ENCODE results near the gene PRKAG1.

PRKAG1 gene

DNA sequence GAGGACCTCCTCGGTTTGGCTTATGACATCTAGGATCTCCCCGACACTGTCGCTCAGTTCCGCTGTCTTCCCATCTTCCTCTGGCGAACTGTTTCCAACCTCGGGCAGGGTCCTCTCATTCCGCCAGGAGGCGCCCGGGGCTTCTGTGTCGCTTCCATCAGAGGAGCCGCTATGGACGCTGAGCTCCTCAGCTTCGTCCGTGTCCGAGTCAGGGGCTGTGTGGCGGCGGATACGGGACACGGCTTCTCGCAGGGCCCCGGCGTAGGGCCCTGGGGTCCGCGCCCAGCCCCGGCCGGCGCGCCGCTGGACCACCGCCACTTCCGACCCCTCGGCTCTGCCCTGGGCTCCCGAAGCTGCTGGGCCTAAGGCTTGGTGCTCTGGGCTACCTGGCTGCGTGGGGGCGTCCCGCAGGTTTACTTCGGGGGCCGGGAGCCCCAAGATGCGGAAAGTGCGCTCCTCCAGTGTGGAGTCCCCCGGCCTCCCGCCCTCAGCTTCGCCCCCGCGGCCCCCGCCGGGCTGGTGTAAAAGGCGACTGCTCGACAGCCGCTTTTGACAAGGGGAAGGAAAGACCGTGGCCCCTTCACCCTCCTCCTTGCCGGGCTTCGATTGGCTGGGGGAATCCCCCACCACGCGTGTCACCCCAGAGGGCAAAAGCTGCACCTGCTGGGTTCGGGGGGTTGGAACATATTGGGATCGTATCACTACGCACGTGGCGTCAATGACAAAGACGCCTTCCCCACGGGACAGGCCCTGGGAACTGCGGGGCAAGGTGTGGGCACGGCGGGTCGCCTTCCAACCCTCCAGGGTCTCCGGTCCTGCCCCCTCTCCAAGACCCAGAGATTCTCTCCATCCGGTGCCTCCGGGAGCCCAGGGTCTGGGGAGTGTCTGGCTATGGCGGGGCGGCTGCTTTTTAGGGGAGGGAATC, 21.5 kb downstream of the PRKAG1 start:
- Histone ChIP-seq H3K9ac (ENCODE audit: low read length in 5 of 5) (peak overlapping the region in 4 of 5 donors; percentile 33 to 62 (median 46)), H3K4me3 (ENCODE audit: low read depth in 1 of 5, low read length in 5 of 5) (peak overlapping the region in 4 of 5 donors; percentile 42 to 65 (median 56)), H3K27ac (ENCODE audit: low read depth, low read length) (no peak overlapping the region), H3K27me3 (ENCODE audit: control insufficient read depth in 5 of 5, insufficient read depth in 4 of 5, low read length in 5 of 5) (peaks cover 25 to 58% (median 32%) of the 10 kb centered on the region in 5 donors), H3K9me3 (ENCODE audit: control insufficient read depth in 5 of 5, low read length in 5 of 5) (no peaks in the 10 kb centered on the region), H3K36me3 (ENCODE audit: control insufficient read depth in 5 of 5, insufficient read depth in 5 of 5, low read length in 5 of 5) (peaks cover 0 to 19% (median 14%) of the 10 kb centered on the region in 5 donors), H3K4me1 (ENCODE audit: control insufficient read depth in 5 of 5, insufficient read depth in 5 of 5, low read length in 5 of 5) (peaks cover 2 to 44% (median 39%) of the 10 kb centered on the region in 5 donors)

DNA sequence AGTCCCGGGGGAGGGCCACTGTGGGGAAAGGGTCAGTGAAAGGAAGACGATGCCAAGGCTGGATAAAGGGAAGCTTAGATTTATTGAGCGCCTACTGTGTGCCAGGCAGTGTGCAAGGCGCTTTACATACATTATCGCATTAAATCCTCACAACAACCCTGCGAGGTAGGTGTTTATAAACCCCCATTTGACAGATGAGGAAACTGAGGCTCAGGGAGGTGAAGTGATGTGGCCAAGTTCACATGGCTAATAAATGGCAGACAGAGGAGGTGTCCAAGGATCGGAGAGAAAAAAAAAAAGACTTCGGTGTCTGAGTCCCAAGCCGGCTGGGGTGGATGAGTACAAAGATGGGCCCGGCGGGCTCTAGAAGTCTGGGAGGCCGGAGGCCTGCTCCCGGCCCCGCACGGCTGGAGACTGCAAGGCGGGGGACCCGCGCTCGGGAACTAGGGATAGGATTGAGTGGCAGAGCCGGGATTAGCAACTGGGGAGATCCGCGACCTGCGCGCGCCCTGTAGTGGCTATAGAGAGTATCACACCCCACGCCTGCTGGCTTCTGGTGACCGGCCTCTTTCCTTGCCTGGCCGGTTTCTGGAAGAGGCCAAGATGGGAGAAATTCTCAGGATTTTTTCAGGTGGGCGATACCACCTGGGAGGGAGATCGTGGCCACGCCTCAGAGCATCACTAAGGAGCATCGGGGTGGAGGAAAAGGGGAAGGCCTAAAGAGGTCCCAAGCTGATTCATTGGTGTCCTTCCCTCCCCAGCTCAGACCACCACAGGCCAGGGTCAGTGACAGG, 23.3 kb downstream of the PRKAG1 start:
- H3K27me3 ChIP-seq (ENCODE audit: control insufficient read depth in 5 of 5, insufficient read depth in 4 of 5, low read length in 5 of 5): peaks cover 25 to 49% (median 31%) of the 10 kb centered on the region in 5 donors
- H3K9ac ChIP-seq (ENCODE audit: low read length in 5 of 5): peak overlapping the region in 1 of 5 donors; percentile 35
- H3K4me1 ChIP-seq (ENCODE audit: control insufficient read depth in 5 of 5, insufficient read depth in 5 of 5, low read length in 5 of 5): peaks cover 2 to 44% (median 39%) of the 10 kb centered on the region in 5 donors
- H3K36me3 ChIP-seq (ENCODE audit: control insufficient read depth in 5 of 5, insufficient read depth in 5 of 5, low read length in 5 of 5): peaks cover 0 to 5% (median under 1%) of the 10 kb centered on the region in 5 donors
- H3K9me3 ChIP-seq (ENCODE audit: control insufficient read depth in 5 of 5, low read length in 5 of 5): no peaks in the 10 kb centered on the region
- peak overlapping the region in 4 of 5 donors; percentile 24 to 37 (median 33) for H3K4me3 ChIP-seq (ENCODE audit: low read depth in 1 of 5, low read length in 5 of 5)
- H3K27ac ChIP-seq (ENCODE audit: low read depth, low read length): no peak overlapping the region

DNA sequence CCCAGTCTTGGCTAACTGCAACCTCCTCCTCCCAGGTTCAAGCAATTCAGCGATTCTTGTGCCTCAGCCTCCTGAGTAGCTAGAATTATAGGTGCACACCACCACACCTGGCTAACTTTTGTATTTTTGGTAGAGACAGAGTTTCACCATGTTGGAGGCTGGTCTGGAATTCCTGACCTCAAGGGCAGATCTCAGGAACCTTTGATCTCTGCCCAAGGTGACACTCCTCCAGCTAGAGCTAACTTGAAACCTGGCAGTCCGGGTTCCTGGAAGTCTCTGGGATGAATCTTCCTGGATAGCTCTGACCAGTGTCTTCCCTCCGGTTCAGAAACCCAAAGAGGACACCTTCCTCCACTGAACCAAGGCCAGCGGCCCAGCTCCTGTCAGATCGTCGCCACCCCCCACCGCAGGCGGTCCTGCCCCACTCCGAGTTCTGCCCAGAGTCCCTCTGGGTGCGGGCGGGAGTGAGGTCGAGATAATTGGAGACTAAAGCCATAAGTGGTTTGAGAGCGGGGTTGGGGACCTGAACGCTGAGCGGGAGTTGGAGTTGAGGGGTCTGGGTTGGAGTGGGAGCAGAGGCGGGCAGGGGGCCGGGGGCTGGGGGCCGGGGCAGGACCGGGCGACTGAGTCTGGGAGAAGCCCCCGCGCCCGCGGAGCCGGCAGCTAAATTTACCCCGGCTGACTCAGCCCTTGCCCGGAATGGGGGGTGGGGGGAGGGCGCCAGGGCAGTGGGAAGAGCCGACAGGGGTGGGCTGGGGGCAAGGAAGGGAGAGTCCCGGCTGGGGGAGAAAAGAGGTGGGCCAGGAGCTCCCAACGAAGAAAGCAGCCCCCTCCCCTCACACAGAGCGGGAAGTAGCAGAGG, 24.1 kb downstream of the PRKAG1 start:
- Histone ChIP-seq H3K27me3 (ENCODE audit: control insufficient read depth in 5 of 5, insufficient read depth in 4 of 5, low read length in 5 of 5) (peaks cover 17 to 45% (median 23%) of the 10 kb centered on the region in 5 donors), H3K9ac (ENCODE audit: low read length in 5 of 5) (no peak overlapping the region), H3K4me1 (ENCODE audit: control insufficient read depth in 5 of 5, insufficient read depth in 5 of 5, low read length in 5 of 5) (peaks cover 2 to 37% (median 34%) of the 10 kb centered on the region in 5 donors), H3K27ac (ENCODE audit: low read depth, low read length) (no peak overlapping the region), H3K36me3 (ENCODE audit: control insufficient read depth in 5 of 5, insufficient read depth in 5 of 5, low read length in 5 of 5) (no peaks in the 10 kb centered on the region), H3K9me3 (ENCODE audit: control insufficient read depth in 5 of 5, low read length in 5 of 5) (no peaks in the 10 kb centered on the region), H3K4me3 (ENCODE audit: low read depth in 1 of 5, low read length in 5 of 5) (no peak overlapping the region)

DNA sequence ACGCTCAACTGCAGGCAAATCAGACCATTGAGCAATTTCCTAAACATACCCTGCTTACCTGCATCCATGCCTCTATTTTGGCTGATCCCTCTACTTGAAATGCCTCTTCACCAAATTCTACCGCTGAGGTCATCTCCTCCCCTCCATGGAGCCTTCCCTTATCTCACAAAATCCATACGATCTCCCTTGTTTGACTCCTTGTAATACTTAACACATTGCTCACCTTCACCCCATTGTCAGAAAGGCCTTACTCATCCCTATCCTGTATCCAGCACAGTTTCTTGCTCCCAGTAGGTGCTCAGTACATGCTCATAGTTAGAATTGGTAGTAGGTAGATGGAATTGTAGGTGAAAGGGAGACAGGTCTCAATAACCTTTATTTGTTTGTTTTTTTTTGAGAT, 24.8 kb downstream of the PRKAG1 start:
- H3K27me3 ChIP-seq (ENCODE audit: control insufficient read depth in 5 of 5, insufficient read depth in 4 of 5, low read length in 5 of 5): peaks cover 18 to 47% (median 25%) of the 10 kb centered on the region in 5 donors
- H3K9ac ChIP-seq (ENCODE audit: low read length in 5 of 5): no peak overlapping the region
- H3K36me3 ChIP-seq (ENCODE audit: control insufficient read depth in 5 of 5, insufficient read depth in 5 of 5, low read length in 5 of 5): no peaks in the 10 kb centered on the region
- H3K27ac ChIP-seq (ENCODE audit: low read depth, low read length): no peak overlapping the region
- no peak overlapping the region for H3K4me3 ChIP-seq (ENCODE audit: low read depth in 1 of 5, low read length in 5 of 5)
- H3K9me3 ChIP-seq (ENCODE audit: control insufficient read depth in 5 of 5, low read length in 5 of 5): no peaks in the 10 kb centered on the region
- H3K4me1 ChIP-seq (ENCODE audit: control insufficient read depth in 5 of 5, insufficient read depth in 5 of 5, low read length in 5 of 5): peaks cover 2 to 32% (median 28%) of the 10 kb centered on the region in 5 donors

DNA sequence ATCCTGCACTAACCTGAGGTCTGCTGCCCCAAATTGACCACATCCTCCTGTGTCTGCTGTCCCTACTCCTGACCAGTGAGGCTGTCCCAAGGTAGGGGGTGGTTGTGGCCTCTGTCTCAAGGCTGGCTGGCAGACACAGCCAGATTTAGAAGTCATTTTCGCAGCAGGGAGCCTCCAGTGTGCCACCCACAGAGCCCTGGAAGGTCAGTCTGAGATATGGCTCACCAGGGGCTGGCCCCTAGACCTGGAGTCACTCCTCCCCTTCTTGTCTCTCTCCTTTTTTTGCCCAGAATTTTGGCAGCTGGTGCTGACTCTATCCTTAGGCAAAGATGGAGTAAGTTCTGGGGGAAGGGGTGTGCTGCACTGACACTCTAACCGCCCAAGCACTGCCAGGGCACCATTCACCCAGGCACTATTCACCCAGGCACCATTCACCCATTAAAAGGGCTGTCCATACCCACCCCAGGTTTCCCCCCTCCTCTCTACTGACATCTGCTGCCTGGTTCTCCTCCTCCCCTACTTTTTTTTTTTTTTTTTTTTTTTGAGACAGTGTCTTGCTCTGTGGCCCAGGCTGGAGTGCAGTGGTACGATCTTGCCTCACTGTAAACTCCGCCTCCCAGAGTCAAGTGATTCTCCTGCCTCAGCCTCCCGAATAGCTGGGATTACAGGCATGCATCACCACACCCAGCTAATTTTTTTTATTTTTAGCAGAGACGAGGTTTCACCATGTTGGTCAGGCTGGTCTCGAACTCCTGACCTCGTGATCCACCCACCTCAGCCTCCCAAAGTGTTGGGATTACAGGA, 27.1 kb downstream of the PRKAG1 start:
- no peak overlapping the region for H3K9ac ChIP-seq (ENCODE audit: low read length in 5 of 5)
- H3K4me1 ChIP-seq (ENCODE audit: control insufficient read depth in 5 of 5, insufficient read depth in 5 of 5, low read length in 5 of 5): peaks cover 0 to 9% (median 6%) of the 10 kb centered on the region in 5 donors
- H3K36me3 ChIP-seq (ENCODE audit: control insufficient read depth in 5 of 5, insufficient read depth in 5 of 5, low read length in 5 of 5): no peaks in the 10 kb centered on the region
- H3K4me3 ChIP-seq (ENCODE audit: low read depth in 1 of 5, low read length in 5 of 5): no peak overlapping the region
- no peak overlapping the region for H3K27ac ChIP-seq (ENCODE audit: low read depth, low read length)
- peaks cover 16 to 50% (median 26%) of the 10 kb centered on the region in 5 donors for H3K27me3 ChIP-seq (ENCODE audit: control insufficient read depth in 5 of 5, insufficient read depth in 4 of 5, low read length in 5 of 5)
- no peaks in the 10 kb centered on the region for H3K9me3 ChIP-seq (ENCODE audit: control insufficient read depth in 5 of 5, low read length in 5 of 5)

DNA sequence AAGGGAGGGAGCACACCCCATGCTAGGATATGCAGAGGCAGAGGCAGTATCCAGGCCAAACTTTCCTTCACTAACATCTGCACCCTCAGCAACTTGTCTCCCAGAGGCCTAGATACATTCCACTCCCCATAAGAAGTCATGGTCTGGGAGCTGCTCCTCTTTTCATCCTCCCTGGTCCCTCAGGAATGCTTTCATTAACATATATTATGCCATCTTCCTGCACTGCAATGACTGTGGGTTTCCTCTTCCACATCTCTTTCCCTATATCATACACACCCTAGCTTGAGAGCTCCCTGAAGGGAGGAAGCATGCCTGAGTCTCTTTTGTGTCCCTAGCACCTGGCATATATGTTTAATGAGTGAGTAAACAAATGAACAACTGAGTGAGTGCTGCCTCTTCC, 28.0 kb downstream of the PRKAG1 start:
- Histone ChIP-seq H3K27ac (ENCODE audit: low read depth, low read length) (no peak overlapping the region), H3K9ac (ENCODE audit: low read length in 5 of 5) (no peak overlapping the region), H3K4me3 (ENCODE audit: low read depth in 1 of 5, low read length in 5 of 5) (no peak overlapping the region), H3K4me1 (ENCODE audit: control insufficient read depth in 5 of 5, insufficient read depth in 5 of 5, low read length in 5 of 5) (peaks cover 0 to 9% (median 6%) of the 10 kb centered on the region in 5 donors), H3K9me3 (ENCODE audit: control insufficient read depth in 5 of 5, low read length in 5 of 5) (no peaks in the 10 kb centered on the region), H3K27me3 (ENCODE audit: control insufficient read depth in 5 of 5, insufficient read depth in 4 of 5, low read length in 5 of 5) (peaks cover 15 to 54% (median 31%) of the 10 kb centered on the region in 5 donors), H3K36me3 (ENCODE audit: control insufficient read depth in 5 of 5, insufficient read depth in 5 of 5, low read length in 5 of 5) (no peaks in the 10 kb centered on the region)

DNA sequence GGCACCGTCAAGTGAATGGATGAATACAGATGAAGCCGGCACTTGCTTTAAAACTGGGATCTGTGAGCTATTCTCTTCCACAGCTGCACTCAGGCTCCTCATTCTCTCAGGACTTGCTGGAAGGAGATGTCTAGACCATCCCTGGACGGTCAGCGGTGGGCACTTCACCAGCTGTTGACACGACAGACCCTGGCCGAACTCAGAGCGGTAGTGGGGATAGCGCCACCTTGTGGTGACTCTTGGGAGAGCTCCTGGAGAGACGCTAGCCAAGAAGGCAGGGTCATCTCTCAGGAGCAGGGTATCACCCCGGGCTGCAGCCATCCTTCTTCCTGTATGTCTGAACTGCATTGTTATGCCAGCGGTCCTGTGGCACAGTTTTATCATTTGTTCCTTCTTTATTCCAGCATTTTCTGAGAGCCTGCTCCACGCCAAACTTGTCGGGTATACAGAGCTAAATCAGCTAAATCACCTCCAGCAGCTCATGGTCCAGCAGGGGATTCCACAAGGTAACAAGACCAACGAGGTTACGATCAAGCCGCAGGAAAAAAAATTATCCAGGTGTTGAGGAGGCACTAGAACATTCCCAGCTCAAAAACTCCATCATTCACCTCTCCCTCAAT, 30.4 kb downstream of the PRKAG1 start:
- Histone ChIP-seq H3K36me3 (ENCODE audit: control insufficient read depth in 5 of 5, insufficient read depth in 5 of 5, low read length in 5 of 5) (no peaks in the 10 kb centered on the region), H3K9ac (ENCODE audit: low read length in 5 of 5) (no peak overlapping the region), H3K4me3 (ENCODE audit: low read depth in 1 of 5, low read length in 5 of 5) (no peak overlapping the region), H3K27ac (ENCODE audit: low read depth, low read length) (no peak overlapping the region), H3K4me1 (ENCODE audit: control insufficient read depth in 5 of 5, insufficient read depth in 5 of 5, low read length in 5 of 5) (peaks cover 0 to 3% (median 0%) of the 10 kb centered on the region in 5 donors), H3K27me3 (ENCODE audit: control insufficient read depth in 5 of 5, insufficient read depth in 4 of 5, low read length in 5 of 5) (peaks cover 15 to 52% (median 26%) of the 10 kb centered on the region in 5 donors), H3K9me3 (ENCODE audit: control insufficient read depth in 5 of 5, low read length in 5 of 5) (no peaks in the 10 kb centered on the region)

DNA sequence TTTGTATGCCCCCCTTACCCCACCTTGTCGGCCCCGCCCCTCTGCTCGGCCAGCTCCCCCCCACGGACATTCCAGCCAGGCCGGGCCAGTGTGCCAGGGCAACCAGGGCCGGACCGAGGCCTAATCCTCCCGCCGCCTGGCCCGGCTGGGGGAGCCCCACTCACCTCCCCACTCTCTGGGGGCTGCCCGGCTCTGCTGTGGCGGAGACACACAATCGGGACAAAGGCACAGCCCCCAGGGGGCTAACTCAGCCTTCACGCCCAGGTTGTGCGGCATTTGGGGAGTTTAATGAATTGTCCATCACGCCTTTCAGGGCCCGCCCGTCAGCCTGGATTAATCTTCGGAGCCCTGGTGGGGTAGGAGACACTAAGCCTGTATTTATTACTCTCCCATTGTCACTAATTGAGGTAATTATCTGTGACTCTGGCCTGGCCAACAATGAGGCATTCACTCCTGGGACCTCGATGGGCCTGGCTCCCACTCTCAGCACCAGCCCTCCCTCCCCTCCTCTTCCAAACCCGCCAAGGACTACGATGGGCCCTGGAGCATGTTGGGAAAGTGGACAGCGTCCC, 31.8 kb downstream of the PRKAG1 start:
- no peak overlapping the region for H3K9ac ChIP-seq (ENCODE audit: low read length in 5 of 5)
- peaks cover 0 to 3% (median 0%) of the 10 kb centered on the region in 5 donors for H3K4me1 ChIP-seq (ENCODE audit: control insufficient read depth in 5 of 5, insufficient read depth in 5 of 5, low read length in 5 of 5)
- no peaks in the 10 kb centered on the region for H3K9me3 ChIP-seq (ENCODE audit: control insufficient read depth in 5 of 5, low read length in 5 of 5)
- no peaks in the 10 kb centered on the region for H3K36me3 ChIP-seq (ENCODE audit: control insufficient read depth in 5 of 5, insufficient read depth in 5 of 5, low read length in 5 of 5)
- H3K27me3 ChIP-seq (ENCODE audit: control insufficient read depth in 5 of 5, insufficient read depth in 4 of 5, low read length in 5 of 5): peaks cover 25 to 58% (median 33%) of the 10 kb centered on the region in 5 donors
- H3K4me3 ChIP-seq (ENCODE audit: low read depth in 1 of 5, low read length in 5 of 5): no peak overlapping the region
- H3K27ac ChIP-seq (ENCODE audit: low read depth, low read length): no peak overlapping the region

Measured in subcutaneous abdominal adipose tissue (tissue), 5 donors.